GM13976 (cell line): ENCODE measurements around the gene NME7.

Source experiments
- DNase-seq: peaks from one replicate; pipeline ENCODE4 v3.0.0; 2012; ENCODE audit warnings: low spot score
- CTCF ChIP-seq: IDR thresholded peaks from 2 replicates; pipeline ENCODE4 v1.5.1; 2012; ENCODE audit warnings: borderline replicate concordance, mild to moderate bottlenecking; ENCODE audit not compliant: insufficient read depth; ENCODE audit errors: extremely low read depth, missing control alignments, control extremely low read depth
- in situ Hi-C: fragments of 300-500 bp; cut with MboI; formaldehyde crosslinking; loops from one replicate; pipeline ENCODE4 v1.12.0; 2022; ENCODE audit warnings: low sequenced_read_pairs, mixed read lengths, inconsistent platforms; ENCODE audit not compliant: unreplicated experiment

Gene NME7

GRCh38 chr1:169364948-169365347 is 2.6 kb downstream of the NME7 start:
- TF ChIP-seq CTCF, result no peak
- in situ Hi-C loops, result no loop called here
- no peak for DNase-seq

- in situ Hi-C loops, result no loop called here
- DNase-seq, result peak; percentile 43
- no peak for TF ChIP-seq CTCF
Observed at GRCh38 chr1:169363046-169363730, 4.4 kb downstream of the NME7 start.

GRCh38 chr1:169361281-169361680 is 6.3 kb downstream of the NME7 start:
- in situ Hi-C loops, result no loop called here
- DNase-seq, result no peak
- no peak for TF ChIP-seq CTCF

GRCh38 chr1:169360415-169360814 is 7.2 kb downstream of the NME7 start:
- in situ Hi-C loops, result no loop called here
- DNase-seq, result no peak
- TF ChIP-seq CTCF, result no peak

- peak; percentile 26 for DNase-seq
- in situ Hi-C loops, result loop anchor here (10.0 to 25.0 kb wide), 3 partner anchors 234 to 911 kb away; no protein-coding TSS in a partner anchor
- TF ChIP-seq CTCF, result peak; percentile 69
Observed at GRCh38 chr1:169348383-169349036, 19.1 kb downstream of the NME7 start.

- in situ Hi-C loops, result loop anchor here (10.0 to 25.0 kb wide), 3 partner anchors 233 to 911 kb away; no protein-coding TSS in a partner anchor
- DNase-seq, result no peak
- no peak for TF ChIP-seq CTCF
Observed at GRCh38 chr1:169347688-169348382, 19.8 kb downstream of the NME7 start.
